Muscle layer of colon (tissue), 2 donors: ENCODE measurements around the gene RAB20.
"Not testable (repeated sequence)": the region's sequence is repeated elsewhere in the genome, so short reads cannot be mapped to it uniquely, and the experiment has no call there.

Experiments used
- H3K27ac ChIP-seq: one replicate; pipeline ENCODE4 v1.7.0; 2013; ENCODE audit warnings: low read depth, mild to moderate bottlenecking, low read length, moderate library complexity
- H3K27me3 ChIP-seq, 2 donors: one replicate each; pipeline ENCODE4 v1.7.0; 2013; ENCODE audit warnings: low read length in 2 of 2, mild to moderate bottlenecking in 2 of 2; ENCODE audit not compliant: insufficient read depth in 2 of 2, control insufficient read depth in 1 of 2
- H3K36me3 ChIP-seq: one replicate; pipeline ENCODE4 v1.7.0; 2013; ENCODE audit warnings: mild to moderate bottlenecking, low read length; ENCODE audit not compliant: insufficient read depth
- H3K4me1 ChIP-seq: one replicate; pipeline ENCODE4 v1.7.0; 2013; ENCODE audit warnings: mild to moderate bottlenecking, low read length; ENCODE audit not compliant: insufficient read depth
- H3K4me3 ChIP-seq, 2 donors: one replicate each; pipeline ENCODE4 v1.7.0; 2013; ENCODE audit warnings: low read length in 2 of 2, low read depth in 1 of 2, mild to moderate bottlenecking in 1 of 2, moderate library complexity in 1 of 2
- H3K9ac ChIP-seq: one replicate; pipeline ENCODE4 v1.7.0; 2013; ENCODE audit warnings: low read length
- H3K9me3 ChIP-seq: one replicate; pipeline ENCODE4 v1.7.0; 2013; ENCODE audit warnings: mild to moderate bottlenecking, low read length
- donor health status: abdominal sarcoma.
- donor health status: Adenocarcinoma of cecum.

Gene RAB20

DNA sequence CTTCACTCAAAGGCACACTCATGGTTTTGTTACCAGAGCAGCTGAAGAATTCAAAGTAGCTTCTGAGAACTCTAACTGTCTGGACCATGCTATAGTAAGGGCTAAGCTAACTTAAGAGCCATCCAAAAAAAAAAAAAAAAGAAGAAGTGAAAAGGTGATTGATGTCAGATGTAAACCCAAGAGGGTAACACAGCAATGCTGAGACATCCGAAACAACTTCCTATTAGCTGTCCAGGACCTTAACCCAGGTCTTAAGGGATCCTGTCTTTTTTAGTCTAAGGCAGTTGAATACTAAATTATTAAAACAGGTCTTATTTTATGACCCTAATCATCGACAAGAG lies 11.2 kb upstream of the RAB20 start:
- H3K27ac ChIP-seq, result no peak overlapping the region
- no peaks in the 10 kb centered on the region for H3K9me3 ChIP-seq
- H3K9ac ChIP-seq, result no peak overlapping the region
- H3K4me1 ChIP-seq, result no peaks in the 10 kb centered on the region
- H3K36me3 ChIP-seq, result no peaks in the 10 kb centered on the region
- peaks cover 7 to 8% of the 10 kb centered on the region in 2 donors for H3K27me3 ChIP-seq
- H3K4me3 ChIP-seq, result no peak overlapping the region

DNA sequence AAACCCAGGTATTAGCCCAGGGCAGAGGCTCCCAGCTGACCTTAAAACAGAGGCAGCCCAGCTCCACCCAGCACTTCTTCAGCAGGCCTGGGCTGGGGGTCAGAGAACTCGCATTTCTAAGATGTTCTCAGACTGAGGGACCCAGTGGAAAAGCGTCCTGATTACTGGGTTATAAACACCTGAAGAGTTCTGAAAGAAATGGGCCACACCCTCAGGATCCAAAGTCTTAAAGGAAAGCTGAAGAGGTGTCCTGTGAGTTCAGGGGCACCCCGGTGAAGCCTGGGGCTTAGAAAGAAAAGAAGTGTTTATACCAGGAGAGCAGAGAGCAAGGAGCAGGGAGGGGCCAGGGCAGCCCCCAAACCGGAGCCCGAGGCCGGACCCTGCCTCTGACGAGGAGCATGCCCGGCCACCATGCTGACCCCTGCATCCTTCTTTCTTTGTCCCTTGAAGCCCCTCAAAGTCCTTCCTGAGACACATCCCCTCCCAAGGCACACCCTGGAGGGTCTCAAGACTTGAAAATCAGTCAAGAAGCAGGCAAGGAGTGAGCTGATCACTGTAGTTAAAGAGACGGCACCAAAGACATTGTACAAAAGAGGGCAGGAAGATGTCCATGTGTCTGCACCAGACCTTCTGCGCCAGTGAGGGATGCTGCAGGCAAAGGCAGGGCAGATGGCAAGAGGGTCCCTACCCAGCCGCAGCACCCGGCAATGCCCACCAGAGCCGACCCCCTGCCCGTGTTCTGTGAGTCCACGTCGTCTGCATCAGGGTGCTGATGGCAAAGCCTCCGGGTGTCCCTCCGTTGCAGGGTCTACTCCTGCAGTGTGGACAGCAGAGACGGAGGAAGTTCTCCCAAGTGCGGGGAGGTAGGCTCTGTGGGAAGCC lies 10.6 kb upstream of the RAB20 start:
- no peak overlapping the region for H3K9ac ChIP-seq

DNA sequence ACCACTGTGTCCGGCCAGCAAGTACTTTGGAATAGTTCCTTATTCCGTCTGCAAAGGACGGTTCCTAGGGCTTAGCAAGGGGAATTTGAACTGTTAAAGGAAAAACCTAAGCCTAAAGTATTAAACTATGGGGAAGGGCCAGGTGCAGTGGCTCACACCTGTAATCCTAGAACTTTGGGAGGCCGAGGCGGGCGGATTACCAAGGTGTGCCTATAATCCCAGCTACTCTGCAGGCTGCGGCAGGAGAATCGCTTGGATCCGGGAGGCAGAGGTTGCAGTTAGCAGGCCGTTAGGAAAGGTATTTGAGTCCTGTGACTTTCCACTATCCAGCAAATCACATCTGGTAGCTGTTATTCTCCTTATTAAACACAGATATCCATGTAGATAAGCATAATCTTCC lies 9.4 kb upstream of the RAB20 start:
- Histone ChIP-seq H3K36me3 (no peaks in the 10 kb centered on the region), H3K4me3 (no peak overlapping the region), H3K9ac (no peak overlapping the region), H3K27ac (no peak overlapping the region), H3K4me1 (no peaks in the 10 kb centered on the region), H3K27me3 (peaks cover 7 to 8% of the 10 kb centered on the region in 2 donors), H3K9me3 (no peaks in the 10 kb centered on the region)

More for the DNA sequence above, 10.6 kb upstream of the RAB20 start:
- H3K36me3 ChIP-seq, result no peaks in the 10 kb centered on the region
- H3K27ac ChIP-seq, result no peak overlapping the region
- H3K9me3 ChIP-seq, result no peaks in the 10 kb centered on the region
- peaks cover 7 to 8% of the 10 kb centered on the region in 2 donors for H3K27me3 ChIP-seq
- no peak overlapping the region for H3K4me3 ChIP-seq
- no peaks in the 10 kb centered on the region for H3K4me1 ChIP-seq

DNA sequence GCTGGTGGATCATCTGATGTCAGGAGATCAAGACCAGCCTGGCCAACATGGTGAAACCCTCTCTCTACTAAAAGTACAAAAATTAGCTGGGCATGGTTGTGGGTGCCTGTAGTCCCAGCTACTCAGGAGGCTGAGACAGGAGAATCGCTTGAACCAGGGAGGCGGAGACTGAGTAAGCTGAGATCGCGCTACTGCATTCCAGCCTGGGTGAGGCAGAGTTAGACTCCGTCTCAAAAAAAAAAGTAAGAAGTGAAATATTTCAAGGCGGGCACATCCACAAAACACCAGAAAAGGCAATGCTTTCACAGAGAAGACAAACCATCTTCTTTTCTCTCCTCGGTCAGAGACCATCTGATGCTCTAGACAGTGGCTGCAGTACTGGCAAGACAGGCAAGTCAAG lies 8.4 kb upstream of the RAB20 start:
- not testable (repeated sequence) for H3K4me3 ChIP-seq, H3K9ac ChIP-seq, H3K4me1 ChIP-seq, H3K9me3 ChIP-seq, H3K27ac ChIP-seq, H3K27me3 ChIP-seq, H3K36me3 ChIP-seq

DNA sequence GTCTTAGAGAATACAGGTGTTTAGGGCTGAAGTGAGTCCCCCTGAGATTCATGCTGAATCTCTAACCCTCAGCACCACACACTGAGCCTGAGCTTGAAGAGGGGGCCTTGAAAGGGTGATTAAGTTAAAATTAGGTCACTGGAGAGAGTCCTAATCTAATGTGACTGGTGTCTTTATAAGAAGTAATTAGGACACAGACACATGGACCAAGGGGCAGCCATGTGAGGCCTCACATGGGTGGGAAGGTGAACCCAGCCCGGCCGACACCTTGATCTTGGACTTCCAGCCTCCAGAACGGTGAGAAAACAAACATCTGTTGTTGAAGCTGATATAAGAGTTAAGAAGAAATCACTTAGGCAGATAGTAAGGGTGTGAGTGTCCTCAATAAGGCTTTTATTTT lies 7.1 kb upstream of the RAB20 start:
- H3K4me1 ChIP-seq, result no peaks in the 10 kb centered on the region
- no peak overlapping the region for H3K4me3 ChIP-seq
- H3K36me3 ChIP-seq, result no peaks in the 10 kb centered on the region
- no peak overlapping the region for H3K27ac ChIP-seq
- no peaks in the 10 kb centered on the region for H3K9me3 ChIP-seq
- no peak overlapping the region for H3K9ac ChIP-seq
- peaks cover 0 to 7% of the 10 kb centered on the region in 2 donors for H3K27me3 ChIP-seq

DNA sequence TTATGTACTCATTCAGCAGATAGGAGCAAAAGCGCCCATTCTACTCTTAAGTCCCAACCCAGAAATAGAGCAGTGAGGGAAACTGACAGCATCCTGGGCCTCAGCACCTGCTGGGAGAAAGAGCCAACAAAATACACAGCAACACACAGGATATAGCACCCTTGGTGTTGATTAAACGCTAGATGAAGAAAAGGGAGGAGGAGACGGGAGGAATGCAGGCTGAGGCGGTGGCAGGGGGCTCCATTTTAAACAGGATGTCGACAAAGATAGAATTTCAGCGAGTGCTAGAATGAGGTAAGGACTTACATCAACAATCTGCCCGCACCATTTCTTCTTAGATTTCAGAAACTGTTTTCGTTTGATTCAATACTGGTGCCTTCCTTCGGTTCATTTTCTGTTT lies 4.6 kb upstream of the RAB20 start:
- H3K9ac ChIP-seq, result no peak overlapping the region
- no peak overlapping the region for H3K4me3 ChIP-seq
- no peaks in the 10 kb centered on the region for H3K9me3 ChIP-seq
- no peak overlapping the region for H3K27ac ChIP-seq
- H3K27me3 ChIP-seq, result no peaks in the 10 kb centered on the region
- H3K4me1 ChIP-seq, result peaks cover 9% of the 10 kb centered on the region
- no peaks in the 10 kb centered on the region for H3K36me3 ChIP-seq

DNA sequence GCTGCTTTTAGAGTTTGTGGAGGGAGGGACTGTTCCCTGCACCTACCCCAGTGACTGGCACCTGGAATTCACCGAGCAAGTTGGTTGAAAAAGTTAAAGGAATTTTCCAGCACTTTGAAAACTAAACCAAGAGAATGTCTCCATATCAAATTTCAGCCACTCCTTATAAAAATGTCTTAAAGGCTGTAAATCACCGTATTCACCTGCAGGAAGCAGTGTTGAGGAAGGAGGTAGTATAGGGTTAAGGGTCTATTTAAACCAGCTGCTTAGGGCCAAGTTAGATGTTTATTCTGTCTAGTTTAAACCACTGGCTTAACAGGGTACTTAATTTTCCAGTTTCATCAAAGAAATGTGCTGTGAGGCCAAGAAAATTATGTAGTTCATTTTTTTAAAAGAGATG lies 3.8 kb upstream of the RAB20 start:
- Histone ChIP-seq H3K4me3 (no peak overlapping the region), H3K4me1 (peaks cover 11% of the 10 kb centered on the region), H3K27me3 (no peaks in the 10 kb centered on the region), H3K36me3 (no peaks in the 10 kb centered on the region), H3K9me3 (no peaks in the 10 kb centered on the region), H3K9ac (no peak overlapping the region), H3K27ac (no peak overlapping the region)

DNA sequence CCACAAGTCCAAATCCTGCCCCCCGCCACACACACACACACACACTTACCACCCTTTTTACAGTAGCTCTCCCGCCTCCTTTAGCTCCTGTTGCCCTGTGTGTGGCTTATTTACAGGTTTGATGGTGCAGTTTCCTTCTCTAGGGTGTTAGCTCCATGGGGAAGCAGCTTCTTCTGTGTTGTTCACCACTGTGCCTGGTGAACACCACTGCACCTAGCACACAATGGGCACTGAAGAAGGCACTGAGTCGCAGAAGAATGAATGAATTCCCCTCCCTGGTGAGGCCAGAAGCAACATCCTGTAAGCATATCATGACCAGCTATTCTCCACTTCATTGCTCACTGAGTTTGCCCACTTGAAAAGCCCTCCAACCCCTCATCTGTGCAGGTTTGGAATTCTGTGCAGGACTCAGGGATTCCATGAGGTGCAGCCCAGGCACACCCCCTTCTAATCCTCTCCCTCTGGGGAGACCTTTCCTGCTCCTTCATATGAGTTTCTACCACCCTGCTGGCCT lies 3.0 kb upstream of the RAB20 start:
- H3K4me1 ChIP-seq, result peaks cover 17% of the 10 kb centered on the region
- no peaks in the 10 kb centered on the region for H3K27me3 ChIP-seq
- H3K9ac ChIP-seq, result no peak overlapping the region
- no peak overlapping the region for H3K4me3 ChIP-seq
- no peaks in the 10 kb centered on the region for H3K9me3 ChIP-seq
- no peak overlapping the region for H3K27ac ChIP-seq
- no peaks in the 10 kb centered on the region for H3K36me3 ChIP-seq

DNA sequence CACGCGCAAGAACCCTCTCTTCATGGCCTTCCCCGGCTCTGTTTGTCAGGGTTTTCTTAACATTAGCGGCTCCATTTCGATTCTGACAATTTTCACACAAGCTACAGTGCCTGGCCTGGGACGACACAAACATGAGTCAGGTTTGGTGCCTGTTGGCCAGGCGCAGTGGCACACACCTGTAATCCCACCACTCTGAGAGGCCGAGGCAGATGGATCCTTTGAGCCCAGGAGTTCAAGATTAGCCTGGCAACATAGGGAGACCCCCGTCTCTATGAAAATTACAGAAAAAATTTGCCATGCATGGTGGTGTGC lies 1.9 kb upstream of the RAB20 start:
- Histone ChIP-seq H3K27me3 (no peaks in the 10 kb centered on the region), H3K4me1 (peaks cover 23% of the 10 kb centered on the region), H3K4me3 (no peak overlapping the region), H3K36me3 (no peaks in the 10 kb centered on the region), H3K27ac (no peak overlapping the region), H3K9me3 (no peaks in the 10 kb centered on the region), H3K9ac (no peak overlapping the region)

DNA sequence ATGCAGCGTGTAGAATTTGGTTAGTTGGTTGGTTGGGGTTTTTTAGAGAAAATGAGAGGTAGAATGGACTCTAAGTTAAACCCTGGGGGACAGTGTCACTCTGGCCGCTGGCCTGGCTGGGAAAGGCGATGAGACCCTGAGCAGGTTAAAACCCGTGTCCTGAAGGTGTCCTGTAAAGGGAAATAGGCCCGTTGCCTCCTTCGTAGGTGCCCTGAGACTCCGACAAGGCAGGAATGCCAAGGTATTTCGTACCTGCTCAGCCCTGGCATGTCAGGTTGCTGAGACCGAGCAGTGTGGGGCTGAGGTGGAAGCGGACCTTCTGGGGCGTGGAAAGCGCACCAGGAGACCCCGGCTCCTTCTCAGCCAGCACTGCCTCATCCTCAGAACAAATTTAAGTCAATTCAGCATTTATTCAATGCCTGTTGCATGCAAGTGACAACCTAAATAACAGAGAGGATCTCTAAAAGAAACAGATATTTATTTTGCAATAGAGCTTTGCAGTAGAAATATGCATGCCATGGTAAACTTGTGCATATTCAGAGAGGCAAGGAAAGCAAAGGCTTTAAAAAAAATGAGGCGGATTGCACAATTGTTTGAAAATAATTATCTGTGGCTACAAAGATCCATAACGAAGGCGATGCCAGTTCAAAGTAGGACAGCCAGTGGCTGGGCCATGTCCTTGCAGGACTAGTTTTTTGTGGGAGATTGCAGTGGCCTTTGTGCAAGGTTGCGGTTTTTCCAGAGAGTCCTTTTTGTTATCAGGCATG lies 1.4 kb upstream of the RAB20 start:
- peaks cover 23% of the 10 kb centered on the region for H3K4me1 ChIP-seq
- no peak overlapping the region for H3K9ac ChIP-seq

DNA sequence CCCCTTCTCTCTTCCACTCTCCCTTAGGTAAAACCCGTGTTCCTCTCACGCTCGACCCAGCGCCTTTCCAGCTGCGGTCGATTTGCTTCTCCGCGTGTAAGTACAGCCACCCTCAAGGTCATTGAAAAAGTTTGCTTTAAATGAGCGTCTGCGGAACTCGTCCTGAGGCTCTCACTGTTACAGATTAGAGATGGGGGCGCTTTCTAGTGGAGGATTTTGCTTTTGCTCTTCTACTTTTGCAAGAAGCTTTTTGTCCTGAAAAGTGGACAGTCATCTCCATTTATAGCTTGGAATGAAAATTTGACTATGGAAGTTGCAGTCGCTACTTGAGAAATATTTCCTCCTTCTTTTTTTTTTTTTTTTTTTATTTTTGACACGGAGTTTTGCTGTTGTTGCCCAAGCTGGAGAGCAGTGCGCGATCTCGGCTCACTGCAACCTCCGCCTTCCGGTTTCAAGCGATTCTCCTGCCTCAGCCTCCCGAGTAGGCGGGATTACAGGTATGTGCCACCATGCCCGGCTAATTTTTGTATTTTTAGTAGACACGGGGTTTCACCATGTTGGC lies 595 bp upstream of the RAB20 start:
- H3K9ac ChIP-seq, result peak overlapping the region; percentile 49
- H3K27me3 ChIP-seq, result no peaks in the 10 kb centered on the region
- H3K36me3 ChIP-seq, result peaks cover under 1% of the 10 kb centered on the region
- H3K4me3 ChIP-seq, result peak overlapping the region; percentile 91
- H3K27ac ChIP-seq, result peak overlapping the region; percentile 79
- peaks cover 23% of the 10 kb centered on the region for H3K4me1 ChIP-seq
- H3K9me3 ChIP-seq, result no peaks in the 10 kb centered on the region

More for the DNA sequence above, 1.4 kb upstream of the RAB20 start:
- Histone ChIP-seq H3K36me3 (no peaks in the 10 kb centered on the region), H3K4me3 (peak overlapping the region; percentile 20 to 91), H3K9me3 (no peaks in the 10 kb centered on the region), H3K27me3 (no peaks in the 10 kb centered on the region), H3K27ac (no peak overlapping the region)
